Measurements from ENCODE around the gene MYBPH. TPM values are rescaled to one million over a fixed set of nuclear protein-coding genes. Genes with fewer than 3 reads are reported as not detected.

MYBPH gene
- total and polyA plus RNA-seq, 2 experiments from 2014 or later, result not detected

DNA sequence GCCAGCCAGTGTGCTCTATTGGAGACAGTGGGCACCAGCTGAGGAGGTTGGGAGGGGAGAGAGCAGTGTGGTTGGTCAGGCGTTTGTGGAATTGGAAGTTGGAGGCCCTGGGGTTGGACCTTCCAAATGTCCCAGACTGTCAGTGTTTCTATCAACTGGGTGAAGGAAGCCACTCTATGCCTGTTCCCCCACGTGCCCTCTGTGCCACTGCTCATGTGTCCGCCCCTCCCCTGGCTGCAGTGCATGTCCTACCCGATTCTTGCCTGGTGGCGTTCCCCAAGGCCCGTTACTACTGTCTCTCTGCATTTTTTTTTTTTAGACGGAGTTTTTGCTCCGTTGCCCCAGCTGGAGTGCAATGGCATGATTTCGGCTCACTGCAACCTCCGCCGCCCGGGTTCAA, 27.0 kb downstream of the MYBPH start:
- ATAC-seq, result no peak
- no peak overlapping the region for H3K4me3 ChIP-seq
- TF ChIP-seq, protein P1, sequence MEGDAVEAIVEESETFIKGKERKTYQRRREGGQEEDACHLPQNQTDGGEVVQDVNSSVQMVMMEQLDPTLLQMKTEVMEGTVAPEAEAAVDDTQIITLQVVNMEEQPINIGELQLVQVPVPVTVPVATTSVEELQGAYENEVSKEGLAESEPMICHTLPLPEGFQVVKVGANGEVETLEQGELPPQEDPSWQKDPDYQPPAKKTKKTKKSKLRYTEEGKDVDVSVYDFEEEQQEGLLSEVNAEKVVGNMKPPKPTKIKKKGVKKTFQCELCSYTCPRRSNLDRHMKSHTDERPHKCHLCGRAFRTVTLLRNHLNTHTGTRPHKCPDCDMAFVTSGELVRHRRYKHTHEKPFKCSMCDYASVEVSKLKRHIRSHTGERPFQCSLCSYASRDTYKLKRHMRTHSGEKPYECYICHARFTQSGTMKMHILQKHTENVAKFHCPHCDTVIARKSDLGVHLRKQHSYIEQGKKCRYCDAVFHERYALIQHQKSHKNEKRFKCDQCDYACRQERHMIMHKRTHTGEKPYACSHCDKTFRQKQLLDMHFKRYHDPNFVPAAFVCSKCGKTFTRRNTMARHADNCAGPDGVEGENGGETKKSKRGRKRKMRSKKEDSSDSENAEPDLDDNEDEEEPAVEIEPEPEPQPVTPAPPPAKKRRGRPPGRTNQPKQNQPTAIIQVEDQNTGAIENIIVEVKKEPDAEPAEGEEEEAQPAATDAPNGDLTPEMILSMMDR (conservative IDR thresholded peaks at IDR 0.05; ENCODE audit: low read depth in 2 of 2), result no peak
- TF ChIP-seq, protein P2, sequence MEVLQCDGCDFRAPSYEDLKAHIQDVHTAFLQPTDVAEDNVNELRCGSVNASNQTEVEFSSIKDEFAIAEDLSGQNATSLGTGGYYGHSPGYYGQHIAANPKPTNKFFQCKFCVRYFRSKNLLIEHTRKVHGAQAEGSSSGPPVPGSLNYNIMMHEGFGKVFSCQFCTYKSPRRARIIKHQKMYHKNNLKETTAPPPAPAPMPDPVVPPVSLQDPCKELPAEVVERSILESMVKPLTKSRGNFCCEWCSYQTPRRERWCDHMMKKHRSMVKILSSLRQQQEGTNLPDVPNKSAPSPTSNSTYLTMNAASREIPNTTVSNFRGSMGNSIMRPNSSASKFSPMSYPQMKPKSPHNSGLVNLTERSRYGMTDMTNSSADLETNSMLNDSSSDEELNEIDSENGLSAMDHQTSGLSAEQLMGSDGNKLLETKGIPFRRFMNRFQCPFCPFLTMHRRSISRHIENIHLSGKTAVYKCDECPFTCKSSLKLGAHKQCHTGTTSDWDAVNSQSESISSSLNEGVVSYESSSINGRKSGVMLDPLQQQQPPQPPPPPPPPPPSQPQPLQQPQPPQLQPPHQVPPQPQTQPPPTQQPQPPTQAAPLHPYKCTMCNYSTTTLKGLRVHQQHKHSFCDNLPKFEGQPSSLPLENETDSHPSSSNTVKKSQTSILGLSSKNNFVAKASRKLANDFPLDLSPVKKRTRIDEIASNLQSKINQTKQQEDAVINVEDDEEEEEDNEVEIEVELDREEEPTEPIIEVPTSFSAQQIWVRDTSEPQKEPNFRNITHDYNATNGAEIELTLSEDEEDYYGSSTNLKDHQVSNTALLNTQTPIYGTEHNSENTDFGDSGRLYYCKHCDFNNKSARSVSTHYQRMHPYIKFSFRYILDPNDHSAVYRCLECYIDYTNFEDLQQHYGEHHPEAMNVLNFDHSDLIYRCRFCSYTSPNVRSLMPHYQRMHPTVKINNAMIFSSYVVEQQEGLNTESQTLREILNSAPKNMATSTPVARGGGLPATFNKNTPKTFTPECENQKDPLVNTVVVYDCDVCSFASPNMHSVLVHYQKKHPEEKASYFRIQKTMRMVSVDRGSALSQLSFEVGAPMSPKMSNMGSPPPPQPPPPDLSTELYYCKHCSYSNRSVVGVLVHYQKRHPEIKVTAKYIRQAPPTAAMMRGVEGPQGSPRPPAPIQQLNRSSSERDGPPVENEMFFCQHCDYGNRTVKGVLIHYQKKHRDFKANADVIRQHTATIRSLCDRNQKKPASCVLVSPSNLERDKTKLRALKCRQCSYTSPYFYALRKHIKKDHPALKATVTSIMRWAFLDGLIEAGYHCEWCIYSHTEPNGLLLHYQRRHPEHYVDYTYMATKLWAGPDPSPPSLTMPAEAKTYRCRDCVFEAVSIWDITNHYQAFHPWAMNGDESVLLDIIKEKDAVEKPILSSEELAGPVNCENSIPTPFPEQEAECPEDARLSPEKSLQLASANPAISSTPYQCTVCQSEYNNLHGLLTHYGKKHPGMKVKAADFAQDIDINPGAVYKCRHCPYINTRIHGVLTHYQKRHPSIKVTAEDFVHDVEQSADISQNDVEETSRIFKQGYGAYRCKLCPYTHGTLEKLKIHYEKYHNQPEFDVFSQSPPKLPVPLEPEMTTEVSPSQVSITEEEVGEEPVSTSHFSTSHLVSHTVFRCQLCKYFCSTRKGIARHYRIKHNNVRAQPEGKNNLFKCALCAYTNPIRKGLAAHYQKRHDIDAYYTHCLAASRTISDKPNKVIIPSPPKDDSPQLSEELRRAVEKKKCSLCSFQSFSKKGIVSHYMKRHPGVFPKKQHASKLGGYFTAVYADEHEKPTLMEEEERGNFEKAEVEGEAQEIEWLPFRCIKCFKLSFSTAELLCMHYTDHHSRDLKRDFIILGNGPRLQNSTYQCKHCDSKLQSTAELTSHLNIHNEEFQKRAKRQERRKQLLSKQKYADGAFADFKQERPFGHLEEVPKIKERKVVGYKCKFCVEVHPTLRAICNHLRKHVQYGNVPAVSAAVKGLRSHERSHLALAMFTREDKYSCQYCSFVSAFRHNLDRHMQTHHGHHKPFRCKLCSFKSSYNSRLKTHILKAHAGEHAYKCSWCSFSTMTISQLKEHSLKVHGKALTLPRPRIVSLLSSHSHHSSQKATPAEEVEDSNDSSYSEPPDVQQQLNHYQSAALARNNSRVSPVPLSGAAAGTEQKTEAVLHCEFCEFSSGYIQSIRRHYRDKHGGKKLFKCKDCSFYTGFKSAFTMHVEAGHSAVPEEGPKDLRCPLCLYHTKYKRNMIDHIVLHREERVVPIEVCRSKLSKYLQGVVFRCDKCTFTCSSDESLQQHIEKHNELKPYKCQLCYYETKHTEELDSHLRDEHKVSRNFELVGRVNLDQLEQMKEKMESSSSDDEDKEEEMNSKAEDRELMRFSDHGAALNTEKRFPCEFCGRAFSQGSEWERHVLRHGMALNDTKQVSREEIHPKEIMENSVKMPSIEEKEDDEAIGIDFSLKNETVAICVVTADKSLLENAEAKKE (CRISPR knock-in tag; IDR thresholded peaks at IDR 0.05), result no peak
- no peak for TF ChIP-seq STAT1 (IDR thresholded peaks at IDR 0.05; ENCODE audit: unreplicated experiment)
- no peak for TF ChIP-seq POLR2AphosphoS5 (IDR thresholded peaks at IDR 0.05; ENCODE audit: low read depth)
- TF ChIP-seq, protein P3, sequence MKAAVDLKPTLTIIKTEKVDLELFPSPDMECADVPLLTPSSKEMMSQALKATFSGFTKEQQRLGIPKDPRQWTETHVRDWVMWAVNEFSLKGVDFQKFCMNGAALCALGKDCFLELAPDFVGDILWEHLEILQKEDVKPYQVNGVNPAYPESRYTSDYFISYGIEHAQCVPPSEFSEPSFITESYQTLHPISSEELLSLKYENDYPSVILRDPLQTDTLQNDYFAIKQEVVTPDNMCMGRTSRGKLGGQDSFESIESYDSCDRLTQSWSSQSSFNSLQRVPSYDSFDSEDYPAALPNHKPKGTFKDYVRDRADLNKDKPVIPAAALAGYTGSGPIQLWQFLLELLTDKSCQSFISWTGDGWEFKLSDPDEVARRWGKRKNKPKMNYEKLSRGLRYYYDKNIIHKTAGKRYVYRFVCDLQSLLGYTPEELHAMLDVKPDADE (IDR thresholded peaks at IDR 0.05), result no peak
- TF ChIP-seq, protein P4, sequence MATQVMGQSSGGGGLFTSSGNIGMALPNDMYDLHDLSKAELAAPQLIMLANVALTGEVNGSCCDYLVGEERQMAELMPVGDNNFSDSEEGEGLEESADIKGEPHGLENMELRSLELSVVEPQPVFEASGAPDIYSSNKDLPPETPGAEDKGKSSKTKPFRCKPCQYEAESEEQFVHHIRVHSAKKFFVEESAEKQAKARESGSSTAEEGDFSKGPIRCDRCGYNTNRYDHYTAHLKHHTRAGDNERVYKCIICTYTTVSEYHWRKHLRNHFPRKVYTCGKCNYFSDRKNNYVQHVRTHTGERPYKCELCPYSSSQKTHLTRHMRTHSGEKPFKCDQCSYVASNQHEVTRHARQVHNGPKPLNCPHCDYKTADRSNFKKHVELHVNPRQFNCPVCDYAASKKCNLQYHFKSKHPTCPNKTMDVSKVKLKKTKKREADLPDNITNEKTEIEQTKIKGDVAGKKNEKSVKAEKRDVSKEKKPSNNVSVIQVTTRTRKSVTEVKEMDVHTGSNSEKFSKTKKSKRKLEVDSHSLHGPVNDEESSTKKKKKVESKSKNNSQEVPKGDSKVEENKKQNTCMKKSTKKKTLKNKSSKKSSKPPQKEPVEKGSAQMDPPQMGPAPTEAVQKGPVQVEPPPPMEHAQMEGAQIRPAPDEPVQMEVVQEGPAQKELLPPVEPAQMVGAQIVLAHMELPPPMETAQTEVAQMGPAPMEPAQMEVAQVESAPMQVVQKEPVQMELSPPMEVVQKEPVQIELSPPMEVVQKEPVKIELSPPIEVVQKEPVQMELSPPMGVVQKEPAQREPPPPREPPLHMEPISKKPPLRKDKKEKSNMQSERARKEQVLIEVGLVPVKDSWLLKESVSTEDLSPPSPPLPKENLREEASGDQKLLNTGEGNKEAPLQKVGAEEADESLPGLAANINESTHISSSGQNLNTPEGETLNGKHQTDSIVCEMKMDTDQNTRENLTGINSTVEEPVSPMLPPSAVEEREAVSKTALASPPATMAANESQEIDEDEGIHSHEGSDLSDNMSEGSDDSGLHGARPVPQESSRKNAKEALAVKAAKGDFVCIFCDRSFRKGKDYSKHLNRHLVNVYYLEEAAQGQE (IDR thresholded peaks at IDR 0.05; ENCODE audit: unreplicated experiment), result no peak
- no peak for TF ChIP-seq ZNF114 (CRISPR knock-in tag; IDR thresholded peaks at IDR 0.05)
- TF ChIP-seq CREB1 (CRISPR knock-in tag; IDR thresholded peaks at IDR 0.05; ENCODE audit: low read depth), result no peak
- TF ChIP-seq EZH2 (IDR thresholded peaks at IDR 0.05; ENCODE audit: low read depth, unreplicated experiment), result no peak
- no peak for TF ChIP-seq NANOG (IDR thresholded peaks at IDR 0.05; ENCODE audit: borderline replicate concordance)
- no peak for TF ChIP-seq ZNF331 (CRISPR knock-in tag; IDR thresholded peaks at IDR 0.05; ENCODE audit: low read depth)
- TF ChIP-seq EZH2phosphoT487 (IDR thresholded peaks at IDR 0.05; ENCODE audit: unreplicated experiment), result no peak
- no peak overlapping the region for H3K27ac ChIP-seq (ENCODE audit: low read depth)
- peaks cover 45% of the 10 kb centered on the region for H3K4me1 ChIP-seq (ENCODE audit: insufficient read depth)
- no peaks in the 10 kb centered on the region for H3K36me3 ChIP-seq (ENCODE audit: insufficient read depth)
- Mint-ChIP-seq H3K27ac (no peak overlapping the region), H3K36me3 (ENCODE audit: low read depth) (no peaks in the 10 kb centered on the region), H3K9me3 (peaks cover under 1% of the 10 kb centered on the region; the same call in 1 of the 3 replicates), H3K27me3 (ENCODE audit: insufficient read depth, low read depth, poor library complexity) (peaks cover 12% of the 10 kb centered on the region), H3K4me1 (peaks cover 81% of the 10 kb centered on the region), H3K4me3 (no peak overlapping the region)
- no peak for DNase-seq (ENCODE audit: low spot score)
- H4K20me1 ChIP-seq (replicated peaks; ENCODE audit: insufficient read depth), result no peaks in the 10 kb centered on the region
- no peaks in the 10 kb centered on the region for H3K79me2 ChIP-seq (replicated peaks; ENCODE audit: insufficient read depth)
- no peaks in the 10 kb centered on the region for H3F3A ChIP-seq (replicated peaks; ENCODE audit: low read depth)
- no peaks in the 10 kb centered on the region for H3K9me2 ChIP-seq (ENCODE audit: insufficient read depth)
- H3K27me3 ChIP-seq (ENCODE audit: insufficient read depth), result no peaks in the 10 kb centered on the region
- peak overlapping the region; percentile 64; the same call in 1 of the 2 replicates for H2AFZ ChIP-seq
- no peak overlapping the region for H3K4me2 ChIP-seq
